Activated naive CD8-positive, alpha-beta T cell treated with anti-CD3 and anti-CD28 coated beads, Interleukin-2, amount 10 ng/mL, durations not matched to agents 7 days and 5 days (primary cell): ENCODE measurements around the gene NUDT2. TPM values are rescaled to one million over a fixed set of nuclear protein-coding genes. Genes with fewer than 3 reads are reported as not detected.
"Not testable (repeated sequence)": the region's sequence is repeated elsewhere in the genome, so short reads cannot be mapped to it uniquely, and the experiment has no call there.

Experiments used
- ATAC-seq: fragments of 150-1000 bp; cut with Tn5 transposase; one replicate; pipeline ENCODE4 v1.10.0; 2021; ENCODE audit warnings: low read depth, moderate library complexity
- POLR2A ChIA-PET: fragments of 350-600 bp; sonication (Branson Sonifier 250); formaldehyde crosslinking; loops from one replicate; lab custom pipeline; 2021; ENCODE audit warnings: antibody characterized with exemption; lab: Charles Lee
- DNase-seq: peaks from one replicate; pipeline ENCODE4 v3.0.0; 2021
- H3K27ac Mint-ChIP-seq: one replicate; pipeline ENCODE4 v1.8.0; 2022; ENCODE audit warnings: mild to moderate bottlenecking, mixed read lengths
- H3K27me3 Mint-ChIP-seq: one replicate; pipeline ENCODE4 v1.8.0; 2022; ENCODE audit warnings: mild to moderate bottlenecking, moderate library complexity, mixed read lengths
- H3K36me3 Mint-ChIP-seq: one replicate; pipeline ENCODE4 v1.8.0; 2021; ENCODE audit warnings: mild to moderate bottlenecking, mixed read lengths
- H3K4me1 Mint-ChIP-seq: one replicate; pipeline ENCODE4 v1.8.0; 2021; ENCODE audit warnings: mixed read lengths
- H3K4me3 Mint-ChIP-seq: one replicate; pipeline ENCODE4 v1.8.0; 2022; ENCODE audit warnings: mild to moderate bottlenecking, moderate library complexity, mixed read lengths
- H3K9me3 Mint-ChIP-seq: one replicate; pipeline ENCODE4 v1.8.0; 2021; ENCODE audit warnings: mixed read lengths
- total RNA-seq, 2 experiments: library from RNA; stranded (reverse); gene quantifications; one replicate each; pipeline ENCODE4 v1.2.3, GENCODE V29; 2021

NUDT2 gene
- total RNA-seq, 2 experiments from 2014 or later, result 22.8 to 26.3 TPM

DNA sequence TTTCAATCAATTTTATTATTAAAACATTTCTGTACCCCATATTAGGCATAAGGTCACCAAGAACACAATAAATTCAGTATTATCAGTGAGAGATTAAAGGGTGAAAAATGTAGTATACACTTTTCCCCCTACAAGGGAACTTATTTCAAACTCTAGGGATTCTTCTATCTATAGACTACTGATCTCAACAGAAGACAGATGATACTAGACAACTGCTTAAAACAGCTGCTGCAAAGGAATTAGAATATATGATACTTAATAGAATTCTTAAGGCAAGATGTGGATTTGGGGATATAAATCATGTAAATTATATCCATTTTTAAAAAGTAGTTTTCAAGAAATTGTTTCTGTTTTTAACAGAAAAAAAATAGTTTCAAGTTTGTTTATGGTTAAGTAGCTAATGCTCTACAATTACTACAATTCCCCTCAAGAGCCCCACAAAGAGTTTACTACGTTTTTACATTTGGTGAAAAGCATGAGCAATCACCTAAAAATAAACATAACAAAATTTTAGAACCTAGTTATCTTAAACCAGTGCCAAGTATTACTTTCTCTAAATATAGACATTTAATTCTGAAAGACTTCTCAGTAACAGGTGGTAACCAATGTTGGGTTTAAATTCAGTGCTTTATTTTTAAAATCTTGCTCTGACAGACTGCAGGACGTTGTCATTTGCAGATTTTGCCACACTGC lies 6.3 kb upstream of the NUDT2 start:
- Mint-ChIP-seq H3K27ac (no peak overlapping the region), H3K4me1 (peaks cover 12% of the 10 kb centered on the region), H3K4me3 (no peak overlapping the region), H3K27me3 (no peaks in the 10 kb centered on the region), H3K9me3 (no peaks in the 10 kb centered on the region), H3K36me3 (peaks cover 3% of the 10 kb centered on the region)
- ATAC-seq, result no peak
- no peak for DNase-seq
- POLR2A ChIA-PET, result no interaction called here

DNA sequence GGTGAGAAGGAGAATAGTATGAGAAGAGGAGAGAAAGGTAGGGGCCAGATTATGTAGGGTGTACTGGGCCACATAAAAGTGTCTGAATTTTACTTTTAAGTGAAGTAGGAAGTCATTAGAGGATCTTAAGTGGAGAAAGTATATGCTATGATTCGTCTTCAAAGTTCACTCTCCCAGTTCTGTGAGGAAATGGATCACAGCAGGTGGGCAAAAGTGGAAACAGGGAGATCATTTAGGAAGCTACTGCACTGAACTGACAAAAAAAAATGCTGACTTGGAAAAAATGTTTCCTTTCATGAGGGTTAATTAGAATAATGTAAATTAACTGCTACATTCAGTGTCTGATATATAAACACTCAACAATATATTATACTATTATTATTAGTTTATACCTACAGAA lies 2.7 kb upstream of the NUDT2 start:
- ATAC-seq, result no peak
- POLR2A ChIA-PET, result no interaction called here

DNA sequence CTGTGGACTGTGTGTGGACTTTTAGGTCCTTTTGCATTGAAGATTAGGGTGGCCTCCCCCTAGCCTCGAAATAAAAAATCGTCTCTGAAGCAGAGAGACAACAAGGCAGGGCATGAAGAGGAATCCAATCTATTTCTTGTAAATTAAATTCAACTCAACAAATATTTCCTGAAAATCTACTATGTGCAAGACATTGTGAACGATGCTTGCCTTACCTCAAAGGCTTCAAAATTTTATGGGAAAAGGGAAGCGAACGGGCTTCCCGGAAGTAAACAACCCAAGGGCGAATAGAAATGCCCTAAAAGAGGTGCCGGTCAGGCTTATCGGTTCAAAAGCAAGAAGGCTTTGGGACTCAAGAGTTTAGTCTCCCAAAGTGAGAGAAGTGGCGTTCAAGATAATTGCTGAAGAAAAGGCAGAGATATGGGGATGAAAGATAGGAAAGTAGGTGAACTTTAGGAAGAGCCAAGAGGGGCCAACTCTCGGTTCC lies 826 bp upstream of the NUDT2 start:
- Mint-ChIP-seq H3K27me3 (no peaks in the 10 kb centered on the region), H3K36me3 (no peaks in the 10 kb centered on the region), H3K4me1 (peaks cover 25% of the 10 kb centered on the region), H3K9me3 (no peaks in the 10 kb centered on the region), H3K4me3 (peak overlapping the region; percentile 97), H3K27ac (peak overlapping the region; percentile 98)
- DNase-seq (no peak), ATAC-seq (no peak)
- POLR2A ChIA-PET, result interaction anchor here (0.6 to 1.7 kb wide), 6 partner anchors 48 to 1877 kb away, joined by 3 to 8 read pairs (median 5); partner anchors contain the start of genes MYORG, UBAP1 and UBAP2

More for the DNA sequence above, 2.7 kb upstream of the NUDT2 start:
- H3K36me3 Mint-ChIP-seq, result no peaks in the 10 kb centered on the region
- H3K4me1 Mint-ChIP-seq, result peaks cover 17% of the 10 kb centered on the region
- H3K9me3 Mint-ChIP-seq, result no peaks in the 10 kb centered on the region
- H3K4me3 Mint-ChIP-seq, result no peak overlapping the region
- DNase-seq, result no peak
- no peak overlapping the region for H3K27ac Mint-ChIP-seq
- no peaks in the 10 kb centered on the region for H3K27me3 Mint-ChIP-seq

DNA sequence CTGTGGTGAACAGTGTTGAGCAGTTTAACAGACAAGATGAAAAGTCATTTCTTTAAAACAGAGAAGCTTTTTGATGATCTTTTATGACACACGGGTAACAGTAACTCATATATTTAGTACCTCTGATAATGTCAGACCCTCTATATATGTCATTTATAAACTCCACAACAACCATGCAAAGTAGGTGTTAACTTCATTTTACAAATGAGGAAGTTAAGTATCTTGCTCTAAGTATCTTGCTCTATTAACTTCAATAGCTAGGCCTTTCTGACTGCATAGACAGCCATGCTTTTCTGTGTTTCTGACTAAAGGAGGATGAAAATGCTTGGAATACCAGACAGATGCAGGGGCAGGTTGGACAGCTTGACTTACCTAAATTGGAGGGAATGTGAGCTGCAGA lies 1.8 kb downstream of the NUDT2 start:
- H3K4me3 Mint-ChIP-seq, result no peak overlapping the region
- ATAC-seq (no peak), DNase-seq (no peak)
- no peaks in the 10 kb centered on the region for H3K9me3 Mint-ChIP-seq
- H3K27ac Mint-ChIP-seq, result no peak overlapping the region
- POLR2A ChIA-PET, result interaction anchor here (1.1 to 2.6 kb wide), 2 partner anchors 46 to 48 kb away, joined by 4 to 19 read pairs; partner anchors contain the start of gene MYORG
- peaks cover 1% of the 10 kb centered on the region for H3K36me3 Mint-ChIP-seq
- H3K4me1 Mint-ChIP-seq, result peaks cover 26% of the 10 kb centered on the region
- no peaks in the 10 kb centered on the region for H3K27me3 Mint-ChIP-seq

DNA sequence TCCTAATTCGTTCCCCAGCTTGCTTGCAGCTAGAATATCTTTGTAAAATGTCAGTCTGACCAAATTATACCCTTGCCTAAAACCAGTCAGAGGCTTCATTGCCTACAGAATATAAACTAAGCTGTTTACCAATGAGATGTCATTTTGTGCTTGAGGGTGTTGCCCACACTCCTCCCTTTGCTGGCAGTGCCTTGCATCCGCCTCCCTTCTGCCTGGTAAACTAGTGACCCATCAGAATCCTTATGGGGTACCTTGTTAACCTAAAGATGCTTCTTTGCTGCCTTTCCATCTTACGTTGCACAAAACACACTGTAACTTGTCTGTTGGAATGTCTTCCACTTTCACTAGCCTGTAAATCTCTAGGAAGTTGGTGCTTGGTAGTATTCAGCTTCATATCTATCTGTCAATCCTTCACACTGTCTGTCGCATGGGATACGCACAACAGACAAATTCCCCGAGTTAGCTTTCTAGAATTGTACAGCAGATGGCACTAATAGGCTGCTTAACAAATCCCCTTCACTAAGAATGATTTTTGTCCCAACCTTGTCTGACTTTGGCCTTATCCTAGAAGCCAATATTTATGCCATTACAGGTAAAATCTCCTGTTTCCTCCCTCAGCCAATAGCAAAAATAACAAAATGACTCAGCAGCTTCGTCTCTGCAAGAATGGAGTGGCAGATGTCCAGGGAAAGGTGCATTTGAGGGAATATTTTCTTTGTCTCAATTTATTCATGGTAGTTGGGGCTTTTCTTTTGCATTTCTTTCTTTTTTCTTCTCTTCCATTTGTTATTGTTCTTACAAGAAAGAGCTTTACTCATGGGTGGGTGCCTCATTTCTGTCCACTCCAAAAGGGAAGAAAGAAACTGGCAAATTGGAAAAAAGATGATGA lies 3.0 kb downstream of the NUDT2 start:
- Mint-ChIP-seq H3K36me3 (peaks cover 3% of the 10 kb centered on the region), H3K27ac (no peak overlapping the region), H3K4me1 (peaks cover 21% of the 10 kb centered on the region), H3K4me3 (no peak overlapping the region), H3K27me3 (no peaks in the 10 kb centered on the region), H3K9me3 (no peaks in the 10 kb centered on the region)
- DNase-seq, result no peak
- POLR2A ChIA-PET, result interaction anchor here (1.5 to 2.6 kb wide), 3 partner anchors 45 to 48 kb away, joined by 5 to 19 read pairs (median 6); partner anchors contain the start of gene MYORG
- ATAC-seq, result no peak

DNA sequence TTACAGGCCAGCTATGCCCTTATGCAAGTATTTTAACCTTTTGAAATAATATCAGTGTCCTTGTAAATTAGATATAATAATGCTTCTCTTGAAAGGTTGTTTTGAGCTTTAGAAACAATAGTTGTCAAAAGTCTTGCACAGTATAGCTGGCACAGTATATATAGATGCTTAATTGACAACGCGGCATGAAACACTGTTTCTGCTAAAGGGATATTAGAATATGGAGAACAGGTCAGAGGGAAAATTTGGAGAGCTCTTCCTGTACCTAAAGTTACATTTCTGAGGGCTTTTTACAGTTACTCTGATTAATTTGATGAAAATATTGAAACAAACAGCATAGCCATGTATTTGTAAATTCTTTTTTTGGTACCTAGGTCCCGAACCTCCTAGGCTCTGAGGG lies 4.5 kb downstream of the NUDT2 start:
- POLR2A ChIA-PET, result interaction anchor here (1.8 kb wide), 1 partner anchor 43 kb away, joined by 6 read pairs; the partner anchor contains the start of gene MYORG
- no peak overlapping the region for H3K27ac Mint-ChIP-seq
- no peaks in the 10 kb centered on the region for H3K27me3 Mint-ChIP-seq

DNA sequence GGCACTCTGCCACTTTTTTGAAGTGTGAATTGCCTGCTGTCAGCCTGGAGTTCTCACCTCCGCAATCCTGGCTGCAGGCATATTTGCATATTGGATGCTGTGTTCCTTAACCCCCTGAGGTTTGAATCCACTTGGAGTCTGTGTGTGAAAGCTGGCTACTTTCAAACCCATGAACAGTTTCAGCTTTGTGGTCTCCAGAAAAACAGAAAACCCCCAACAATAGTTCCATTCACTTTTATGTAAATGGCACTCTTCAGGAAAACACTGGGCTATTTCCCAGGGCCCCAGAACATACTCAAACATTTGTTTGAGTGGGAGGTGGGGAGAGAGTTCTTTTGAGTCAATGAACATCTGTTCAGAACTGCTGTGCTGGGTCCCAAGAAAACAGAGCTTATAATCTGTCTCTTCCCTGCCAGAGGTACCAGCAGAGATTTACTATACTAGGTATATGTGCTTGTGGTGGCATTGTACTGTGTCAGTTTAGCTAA lies 5.0 kb downstream of the NUDT2 start:
- no peaks in the 10 kb centered on the region for H3K9me3 Mint-ChIP-seq
- no peak for ATAC-seq
- H3K4me3 Mint-ChIP-seq, result no peak overlapping the region
- POLR2A ChIA-PET, result interaction anchor here (1.7 to 1.8 kb wide), 2 partner anchors 43 to 45 kb away, joined by 4 to 6 read pairs; partner anchors contain the start of gene MYORG
- H3K27ac Mint-ChIP-seq, result no peak overlapping the region
- no peak for DNase-seq
- H3K4me1 Mint-ChIP-seq, result peaks cover 16% of the 10 kb centered on the region
- H3K27me3 Mint-ChIP-seq, result no peaks in the 10 kb centered on the region
- H3K36me3 Mint-ChIP-seq, result peaks cover 3% of the 10 kb centered on the region

More for the DNA sequence above, 4.5 kb downstream of the NUDT2 start:
- no peak overlapping the region for H3K4me3 Mint-ChIP-seq
- H3K36me3 Mint-ChIP-seq, result peaks cover 3% of the 10 kb centered on the region
- DNase-seq (no peak), ATAC-seq (no peak)
- H3K9me3 Mint-ChIP-seq, result no peaks in the 10 kb centered on the region
- peaks cover 16% of the 10 kb centered on the region for H3K4me1 Mint-ChIP-seq

DNA sequence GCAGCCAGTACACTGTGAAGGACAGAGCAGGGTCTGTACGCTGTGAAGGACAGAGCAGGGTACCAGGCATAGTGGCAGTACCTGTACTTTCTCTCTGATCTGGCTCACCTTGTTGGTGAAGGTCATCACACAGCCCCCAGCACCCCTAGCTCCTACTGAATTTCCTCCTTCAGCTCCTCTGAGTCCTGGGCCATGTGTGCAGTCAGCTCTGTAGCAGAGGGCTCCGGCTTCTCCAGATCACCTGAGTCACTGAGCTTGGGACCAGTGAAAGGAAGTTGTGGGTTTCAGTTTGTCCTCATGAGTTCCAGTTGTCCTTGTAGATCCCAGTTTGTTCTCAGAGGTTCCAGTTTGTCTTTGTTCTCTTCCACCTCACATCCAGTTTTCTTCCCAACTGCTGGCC lies 5.5 kb downstream of the NUDT2 start:
- POLR2A ChIA-PET, result interaction anchor here (1.7 kb wide), 1 partner anchor 45 kb away, joined by 4 read pairs; no protein-coding TSS in a partner anchor
- Mint-ChIP-seq H3K27me3 (no peaks in the 10 kb centered on the region), H3K27ac (no peak overlapping the region), H3K4me3 (no peak overlapping the region), H3K36me3 (peaks cover 3% of the 10 kb centered on the region), H3K9me3 (no peaks in the 10 kb centered on the region), H3K4me1 (peaks cover 16% of the 10 kb centered on the region)
- DNase-seq (no peak), ATAC-seq (no peak)

DNA sequence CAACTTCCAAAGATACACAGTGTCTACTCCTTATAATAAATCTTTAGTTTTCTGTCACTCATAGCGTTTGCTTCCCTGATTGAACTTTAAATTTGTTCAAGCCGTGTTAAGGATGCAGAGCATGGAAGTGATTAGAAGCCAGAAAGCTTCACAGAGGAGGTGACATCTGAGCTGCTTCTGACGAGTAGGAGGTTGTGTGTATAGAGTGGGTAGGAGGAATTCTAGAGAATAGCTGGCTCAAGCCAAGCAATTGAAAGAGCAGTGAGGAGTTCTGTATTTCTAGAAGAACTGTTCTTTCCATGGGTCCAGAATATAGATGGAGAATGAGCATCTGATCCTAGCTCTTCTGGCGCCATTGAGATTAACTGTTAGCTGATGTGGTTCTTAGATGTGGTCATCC lies 6.0 kb downstream of the NUDT2 start:
- Mint-ChIP-seq H3K27ac (no peak overlapping the region), H3K27me3 (no peaks in the 10 kb centered on the region), H3K36me3 (peaks cover 3% of the 10 kb centered on the region), H3K9me3 (no peaks in the 10 kb centered on the region), H3K4me3 (no peak overlapping the region), H3K4me1 (peaks cover 14% of the 10 kb centered on the region)
- POLR2A ChIA-PET, result interaction anchor here (0.8 to 1.7 kb wide), 2 partner anchors 41 to 44 kb away, joined by 3 to 4 read pairs; no protein-coding TSS in a partner anchor
- DNase-seq, result no peak
- no peak for ATAC-seq

DNA sequence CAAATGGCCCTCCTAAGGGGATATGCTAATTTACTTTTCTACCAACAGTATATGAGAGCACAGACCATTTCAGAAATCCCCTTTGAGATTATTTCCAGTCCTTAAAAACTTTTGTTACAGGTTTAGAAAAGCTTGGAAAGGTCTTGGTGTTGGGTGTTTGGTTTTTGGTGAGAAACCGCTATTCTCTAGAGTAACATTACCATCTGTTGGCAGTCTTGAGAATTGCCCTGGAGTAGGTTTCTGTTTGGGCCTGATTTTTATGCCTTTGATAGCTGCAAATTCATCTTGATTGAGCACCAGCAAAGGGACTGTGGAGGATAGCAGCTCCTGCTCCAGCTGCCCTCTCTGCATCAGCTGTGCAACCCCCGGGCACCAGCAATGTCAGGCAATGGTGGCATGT lies 8.0 kb downstream of the NUDT2 start:
- Mint-ChIP-seq H3K4me3 (no peak overlapping the region), H3K4me1 (peaks cover 3% of the 10 kb centered on the region), H3K27me3 (no peaks in the 10 kb centered on the region), H3K36me3 (peaks cover 5% of the 10 kb centered on the region), H3K27ac (no peak overlapping the region), H3K9me3 (no peaks in the 10 kb centered on the region)
- DNase-seq (no peak), ATAC-seq (no peak)
- POLR2A ChIA-PET, result interaction anchor here (1.2 kb wide), 1 partner anchor 40 kb away, joined by 3 read pairs; the partner anchor contains the start of gene MYORG

DNA sequence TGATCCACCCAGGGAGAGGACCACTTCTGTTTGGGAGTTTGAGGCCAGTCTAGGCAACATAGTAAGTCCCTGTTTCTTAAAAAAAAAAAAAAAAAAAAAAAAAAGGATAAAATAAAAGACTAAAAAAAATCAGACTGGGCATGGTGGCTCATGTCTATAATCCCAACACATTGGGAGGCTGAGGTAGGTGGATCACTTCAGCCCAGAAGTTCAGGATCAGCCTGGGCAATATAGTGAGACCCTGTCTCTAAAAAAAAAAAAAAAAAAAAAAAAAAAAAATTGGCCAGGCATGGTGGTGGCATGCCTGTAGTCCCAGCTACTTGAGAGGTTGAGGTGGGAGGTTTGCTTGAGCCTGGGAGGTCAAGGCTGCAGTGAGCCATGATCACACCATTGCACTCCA lies 8.7 kb downstream of the NUDT2 start:
- ATAC-seq, H3K27me3 Mint-ChIP-seq, H3K27ac Mint-ChIP-seq, H3K9me3 Mint-ChIP-seq, H3K4me3 Mint-ChIP-seq, DNase-seq, H3K4me1 Mint-ChIP-seq, H3K36me3 Mint-ChIP-seq: not testable (repeated sequence)
- POLR2A ChIA-PET, result interaction anchor here (1.2 kb wide), 1 partner anchor 39 kb away, joined by 3 read pairs; the partner anchor contains the start of gene MYORG

DNA sequence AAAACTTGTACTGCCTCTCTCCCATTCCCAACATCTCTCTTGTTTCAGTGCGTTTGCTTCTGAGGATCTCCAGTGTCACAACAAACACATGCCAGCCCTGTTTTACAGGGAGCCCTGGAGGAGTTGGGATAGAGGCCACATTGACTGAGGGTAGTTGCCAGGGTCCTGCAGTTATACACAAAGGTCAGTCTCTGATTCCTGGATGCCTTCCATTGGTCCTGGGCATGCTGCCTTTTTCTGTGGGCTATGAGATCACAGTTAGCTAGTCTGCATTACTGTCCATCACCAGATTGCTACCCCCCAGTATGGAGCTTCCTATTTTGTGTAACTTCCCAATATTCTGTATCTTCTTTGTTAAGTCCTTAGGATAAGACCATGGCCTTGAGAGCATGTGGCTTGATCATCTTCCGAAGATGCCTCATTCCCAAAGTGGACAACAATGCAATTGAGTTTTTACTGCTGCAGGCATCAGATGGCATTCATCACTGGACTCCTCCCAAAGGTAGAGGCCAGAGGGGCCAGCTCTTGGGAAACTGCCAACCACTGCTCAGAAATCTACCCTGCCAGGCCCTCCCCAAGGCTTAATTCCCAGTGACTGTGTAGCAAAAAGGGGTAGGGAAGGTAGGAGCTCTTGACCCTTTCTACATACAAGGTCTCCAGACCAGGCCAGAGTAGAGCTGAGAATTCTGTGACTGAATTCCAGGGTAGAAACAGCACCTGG lies 9.5 kb downstream of the NUDT2 start:
- H3K36me3 Mint-ChIP-seq, result peaks cover 8% of the 10 kb centered on the region
- H3K4me1 Mint-ChIP-seq, result peaks cover 1% of the 10 kb centered on the region
- no peak overlapping the region for H3K27ac Mint-ChIP-seq
- POLR2A ChIA-PET, result no interaction called here
- no peak overlapping the region for H3K4me3 Mint-ChIP-seq
- no peaks in the 10 kb centered on the region for H3K9me3 Mint-ChIP-seq
- no peak for DNase-seq
- H3K27me3 Mint-ChIP-seq, result no peaks in the 10 kb centered on the region
- ATAC-seq, result no peak
